ENCODE measurements around the gene PHTF2.

DNA sequence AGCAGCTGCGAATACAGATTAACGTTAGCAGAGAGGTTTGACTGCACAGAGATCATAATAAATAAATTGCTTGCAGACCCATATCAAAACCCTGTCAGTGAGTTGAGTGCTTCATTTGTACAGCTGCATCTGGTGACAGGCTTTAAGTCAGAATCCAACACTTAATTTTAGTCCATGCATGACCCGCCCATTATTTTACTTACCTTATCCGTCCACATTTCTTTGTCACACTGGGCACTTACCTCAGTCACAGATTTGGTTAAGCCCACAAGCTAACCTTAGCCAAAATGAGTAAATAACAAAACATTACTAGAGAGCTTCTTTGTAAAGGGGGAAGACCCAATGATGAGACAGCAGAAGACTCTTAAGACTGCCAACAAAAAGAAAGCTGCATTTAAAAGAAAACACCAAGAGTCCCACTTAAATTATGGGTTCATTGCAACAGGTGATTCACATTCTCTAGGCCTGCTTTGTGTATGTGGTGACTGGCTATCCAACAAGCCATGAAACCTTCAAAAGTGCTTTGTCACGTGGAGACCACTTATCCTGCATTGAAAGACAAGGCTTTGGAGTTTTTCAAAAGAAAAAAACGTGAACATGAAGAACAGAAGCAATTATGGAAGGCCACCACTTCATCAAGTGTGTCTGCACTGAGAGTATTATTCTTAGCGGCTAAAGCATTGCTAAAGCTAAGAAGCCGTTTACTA is 32.2 kb downstream of the PHTF2 start:
- TF ChIP-seq, protein P1, sequence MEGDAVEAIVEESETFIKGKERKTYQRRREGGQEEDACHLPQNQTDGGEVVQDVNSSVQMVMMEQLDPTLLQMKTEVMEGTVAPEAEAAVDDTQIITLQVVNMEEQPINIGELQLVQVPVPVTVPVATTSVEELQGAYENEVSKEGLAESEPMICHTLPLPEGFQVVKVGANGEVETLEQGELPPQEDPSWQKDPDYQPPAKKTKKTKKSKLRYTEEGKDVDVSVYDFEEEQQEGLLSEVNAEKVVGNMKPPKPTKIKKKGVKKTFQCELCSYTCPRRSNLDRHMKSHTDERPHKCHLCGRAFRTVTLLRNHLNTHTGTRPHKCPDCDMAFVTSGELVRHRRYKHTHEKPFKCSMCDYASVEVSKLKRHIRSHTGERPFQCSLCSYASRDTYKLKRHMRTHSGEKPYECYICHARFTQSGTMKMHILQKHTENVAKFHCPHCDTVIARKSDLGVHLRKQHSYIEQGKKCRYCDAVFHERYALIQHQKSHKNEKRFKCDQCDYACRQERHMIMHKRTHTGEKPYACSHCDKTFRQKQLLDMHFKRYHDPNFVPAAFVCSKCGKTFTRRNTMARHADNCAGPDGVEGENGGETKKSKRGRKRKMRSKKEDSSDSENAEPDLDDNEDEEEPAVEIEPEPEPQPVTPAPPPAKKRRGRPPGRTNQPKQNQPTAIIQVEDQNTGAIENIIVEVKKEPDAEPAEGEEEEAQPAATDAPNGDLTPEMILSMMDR (conservative IDR thresholded peaks at IDR 0.05; ENCODE audit: low read length) = no peak
- no peak for TF ChIP-seq EZH2phosphoT487 (IDR thresholded peaks at IDR 0.05; ENCODE audit: borderline replicate concordance, low read depth, low read length)

Data from OCI-LY7 (cell line).